ENCODE measurements around the gene KRTCAP2. TPM values are rescaled to one million over a fixed set of nuclear protein-coding genes. Genes with fewer than 3 reads are reported as not detected.

Gene KRTCAP2
- total and polyA plus RNA-seq, 10 of the 15 experiments (the other 5 are each of a cell fraction or from before 2014, with no cell fraction given), result 61.3 to 238 (median 141) TPM

GRCh38 chr1:155206891-155207805 lies 34.0 kb upstream of the KRTCAP2 start (continued):
- TF ChIP-seq, protein P1, sequence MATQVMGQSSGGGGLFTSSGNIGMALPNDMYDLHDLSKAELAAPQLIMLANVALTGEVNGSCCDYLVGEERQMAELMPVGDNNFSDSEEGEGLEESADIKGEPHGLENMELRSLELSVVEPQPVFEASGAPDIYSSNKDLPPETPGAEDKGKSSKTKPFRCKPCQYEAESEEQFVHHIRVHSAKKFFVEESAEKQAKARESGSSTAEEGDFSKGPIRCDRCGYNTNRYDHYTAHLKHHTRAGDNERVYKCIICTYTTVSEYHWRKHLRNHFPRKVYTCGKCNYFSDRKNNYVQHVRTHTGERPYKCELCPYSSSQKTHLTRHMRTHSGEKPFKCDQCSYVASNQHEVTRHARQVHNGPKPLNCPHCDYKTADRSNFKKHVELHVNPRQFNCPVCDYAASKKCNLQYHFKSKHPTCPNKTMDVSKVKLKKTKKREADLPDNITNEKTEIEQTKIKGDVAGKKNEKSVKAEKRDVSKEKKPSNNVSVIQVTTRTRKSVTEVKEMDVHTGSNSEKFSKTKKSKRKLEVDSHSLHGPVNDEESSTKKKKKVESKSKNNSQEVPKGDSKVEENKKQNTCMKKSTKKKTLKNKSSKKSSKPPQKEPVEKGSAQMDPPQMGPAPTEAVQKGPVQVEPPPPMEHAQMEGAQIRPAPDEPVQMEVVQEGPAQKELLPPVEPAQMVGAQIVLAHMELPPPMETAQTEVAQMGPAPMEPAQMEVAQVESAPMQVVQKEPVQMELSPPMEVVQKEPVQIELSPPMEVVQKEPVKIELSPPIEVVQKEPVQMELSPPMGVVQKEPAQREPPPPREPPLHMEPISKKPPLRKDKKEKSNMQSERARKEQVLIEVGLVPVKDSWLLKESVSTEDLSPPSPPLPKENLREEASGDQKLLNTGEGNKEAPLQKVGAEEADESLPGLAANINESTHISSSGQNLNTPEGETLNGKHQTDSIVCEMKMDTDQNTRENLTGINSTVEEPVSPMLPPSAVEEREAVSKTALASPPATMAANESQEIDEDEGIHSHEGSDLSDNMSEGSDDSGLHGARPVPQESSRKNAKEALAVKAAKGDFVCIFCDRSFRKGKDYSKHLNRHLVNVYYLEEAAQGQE (IDR thresholded peaks at IDR 0.05; ENCODE audit: low read depth, low read length), result no peak
- no peak for TF ChIP-seq MTA3 (IDR thresholded peaks at IDR 0.05; ENCODE audit: borderline replicate concordance, low read length)
- no peak for TF ChIP-seq SIX5 (IDR thresholded peaks at IDR 0.05; ENCODE audit: low read depth, low read length, severe bottlenecking)
- TF ChIP-seq ZNF217 (IDR thresholded peaks at IDR 0.05), result no peak
- no peak for TF ChIP-seq RBBP5 (conservative IDR thresholded peaks at IDR 0.05)
- TF ChIP-seq IRF4 (IDR thresholded peaks at IDR 0.05; ENCODE audit: low read depth, low read length), result no peak
- peak; percentile 48 for TF ChIP-seq RUNX3 (IDR thresholded peaks at IDR 0.05; ENCODE audit: low read length)
- no peak for TF ChIP-seq ZNF207 (IDR thresholded peaks at IDR 0.05; ENCODE audit: borderline replicate concordance)
- no peak for TF ChIP-seq FOS (IDR thresholded peaks at IDR 0.05; ENCODE audit: borderline replicate concordance, extremely low read depth, insufficient read length)
- TF ChIP-seq RAD21 (IDR thresholded peaks at IDR 0.05; ENCODE audit: insufficient read depth, low read depth, low read length), result peak; percentile 81
- TF ChIP-seq TCF3 (IDR thresholded peaks at IDR 0.05; ENCODE audit: borderline replicate concordance, insufficient read depth, low read depth, low read length), result 0 out of 2 replicates have a peak, but pooled peaks have one; percentile 47
- no peak for TF ChIP-seq NFYB (IDR thresholded peaks at IDR 0.05; ENCODE audit: insufficient read depth, low read depth, low read length)
- no peak for TF ChIP-seq CREM (IDR thresholded peaks at IDR 0.05; ENCODE audit: low read depth)
- TF ChIP-seq ATF7 (IDR thresholded peaks at IDR 0.05; ENCODE audit: low read depth), result no peak
- no peak for TF ChIP-seq IRF3 (IDR thresholded peaks at IDR 0.05)
- no peak for TF ChIP-seq CBFB (IDR thresholded peaks at IDR 0.05; ENCODE audit: low read depth)
- TF ChIP-seq KAT2A (conservative IDR thresholded peaks at IDR 0.05; ENCODE audit: control insufficient read depth, low read depth, low read length), result no peak
- TF ChIP-seq IRF5 (IDR thresholded peaks at IDR 0.05; ENCODE audit: borderline replicate concordance), result no peak
- TF ChIP-seq MXI1 (IDR thresholded peaks at IDR 0.05; ENCODE audit: low read depth, low read length), result peak; percentile 42; the same call in 1 of the 2 replicates
- TF ChIP-seq POU2F2 (IDR thresholded peaks at IDR 0.05; ENCODE audit: borderline replicate concordance, low read depth, low read length), result no peak
- no peak for TF ChIP-seq ETV6 (conservative IDR thresholded peaks at IDR 0.05 in 1 of 2, IDR thresholded peaks at IDR 0.05 in 1 of 2; ENCODE audit: borderline replicate concordance in 1 of 2, low read depth in 1 of 2)
- no peak for TF ChIP-seq JUNB (IDR thresholded peaks at IDR 0.05)
- TF ChIP-seq TCF12 (IDR thresholded peaks at IDR 0.05; ENCODE audit: low read depth, low read length), result peak; percentile 60; the same call in 1 of the 2 replicates
- TF ChIP-seq IKZF1 (conservative IDR thresholded peaks at IDR 0.05), result peak; percentile 55

All from GM12878 (cell line).